ENCODE measurements around the gene TSPAN9.

DNA sequence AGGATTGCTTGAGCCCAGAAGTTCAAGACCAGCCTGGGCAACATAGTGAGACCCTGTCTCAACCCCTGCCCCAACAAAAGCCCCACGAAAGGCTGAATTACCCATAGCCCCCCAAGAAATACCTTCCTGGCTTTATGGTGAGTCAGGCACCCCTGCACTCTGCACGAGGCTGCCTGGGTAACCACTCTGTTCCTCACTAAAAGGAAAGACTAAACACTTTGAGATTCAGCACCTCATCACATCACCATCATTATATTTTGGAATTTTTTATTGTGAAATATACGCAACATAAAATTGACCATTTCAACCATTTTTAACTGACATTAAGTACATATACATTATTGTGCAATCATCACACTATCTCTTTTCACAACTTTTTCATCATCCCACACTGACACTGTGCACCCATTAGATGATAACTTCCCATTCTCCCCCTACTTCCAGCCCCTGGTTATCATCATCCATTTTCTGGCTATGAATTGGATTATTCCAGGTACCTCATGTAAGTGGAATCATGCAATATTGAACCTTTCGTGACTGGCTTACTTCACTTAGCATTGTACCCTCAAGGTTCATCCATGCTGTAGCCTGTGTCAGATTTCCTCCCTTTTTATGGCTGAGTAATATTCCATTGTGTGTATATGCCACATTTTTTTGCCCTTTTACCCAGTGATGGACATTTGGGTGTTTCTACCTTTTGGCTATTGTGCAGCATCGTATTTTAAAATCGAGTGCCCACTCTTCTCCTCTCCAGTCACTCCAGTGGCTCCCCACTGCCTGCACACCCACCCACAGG, 51.5 kb downstream of the TSPAN9 start:
- TF ChIP-seq, protein P1, sequence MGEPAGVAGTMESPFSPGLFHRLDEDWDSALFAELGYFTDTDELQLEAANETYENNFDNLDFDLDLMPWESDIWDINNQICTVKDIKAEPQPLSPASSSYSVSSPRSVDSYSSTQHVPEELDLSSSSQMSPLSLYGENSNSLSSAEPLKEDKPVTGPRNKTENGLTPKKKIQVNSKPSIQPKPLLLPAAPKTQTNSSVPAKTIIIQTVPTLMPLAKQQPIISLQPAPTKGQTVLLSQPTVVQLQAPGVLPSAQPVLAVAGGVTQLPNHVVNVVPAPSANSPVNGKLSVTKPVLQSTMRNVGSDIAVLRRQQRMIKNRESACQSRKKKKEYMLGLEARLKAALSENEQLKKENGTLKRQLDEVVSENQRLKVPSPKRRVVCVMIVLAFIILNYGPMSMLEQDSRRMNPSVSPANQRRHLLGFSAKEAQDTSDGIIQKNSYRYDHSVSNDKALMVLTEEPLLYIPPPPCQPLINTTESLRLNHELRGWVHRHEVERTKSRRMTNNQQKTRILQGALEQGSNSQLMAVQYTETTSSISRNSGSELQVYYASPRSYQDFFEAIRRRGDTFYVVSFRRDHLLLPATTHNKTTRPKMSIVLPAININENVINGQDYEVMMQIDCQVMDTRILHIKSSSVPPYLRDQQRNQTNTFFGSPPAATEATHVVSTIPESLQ (CRISPR knock-in tag; IDR thresholded peaks at IDR 0.05), result no peak
- no peak for TF ChIP-seq ZNF3 (CRISPR knock-in tag; IDR thresholded peaks at IDR 0.05)
- TF ChIP-seq CTBP1 (IDR thresholded peaks at IDR 0.05; ENCODE audit: borderline replicate concordance), result no peak
- no peak for TF ChIP-seq NFIC (IDR thresholded peaks at IDR 0.05)
- TF ChIP-seq ZNF316 (IDR thresholded peaks at IDR 0.05), result no peak
- no peak for TF ChIP-seq POLR2AphosphoS5 (IDR thresholded peaks at IDR 0.05; ENCODE audit: control insufficient read depth, insufficient read depth, low read depth, low read length)
- no peak for TF ChIP-seq ZFPM2 (CRISPR knock-in tag; IDR thresholded peaks at IDR 0.05)

Data from K562 (cell line).